Activated CD4-positive, alpha-beta T cell treated with anti-CD3 and anti-CD28 coated beads for 36 hours (primary cell): ENCODE results near the gene ZNF616. TPM values are rescaled to one million over a fixed set of nuclear protein-coding genes. Genes with fewer than 3 reads are reported as not detected.

Experiments used
- ATAC-seq: fragments of 200-7000 bp; cut with Tn5 transposase; one replicate; pipeline ENCODE4 v1.10.0; 2021; ENCODE audit warnings: mild to moderate bottlenecking, moderate library complexity
- CTCF ChIA-PET: fragments of 350-600 bp; sonication (Branson Sonifier 250); formaldehyde crosslinking; loops from one replicate; lab custom pipeline; 2021; ENCODE audit warnings: antibody characterized with exemption; lab: Charles Lee
- POLR2A ChIA-PET: fragments of 350-600 bp; sonication (Branson Sonifier 250); formaldehyde crosslinking; loops from one replicate; lab custom pipeline; 2021; ENCODE audit warnings: antibody characterized with exemption, inconsistent platforms; lab: Charles Lee
- DNase-seq: peaks from one replicate; pipeline ENCODE4 v3.0.0-alpha.2; 2020
- H3K27ac Mint-ChIP-seq: one replicate; pipeline ENCODE4 v1.8.0; 2021; ENCODE audit warnings: mixed read lengths
- H3K27me3 Mint-ChIP-seq: one replicate; pipeline ENCODE4 v1.8.0; 2021; ENCODE audit warnings: mixed read lengths
- H3K36me3 Mint-ChIP-seq: one replicate; pipeline ENCODE4 v1.8.0; 2021; ENCODE audit warnings: low read depth, mixed read lengths
- H3K4me1 Mint-ChIP-seq: one replicate; pipeline ENCODE4 v1.8.0; 2021; ENCODE audit warnings: mixed read lengths
- H3K4me3 Mint-ChIP-seq: one replicate; pipeline ENCODE4 v1.8.0; 2021; ENCODE audit warnings: mild to moderate bottlenecking, moderate library complexity, mixed read lengths
- H3K9me3 Mint-ChIP-seq: one replicate; pipeline ENCODE4 v1.8.0; 2021; ENCODE audit warnings: low read depth, mixed read lengths
- intact Hi-C, 2 experiments: fragments of 100-400 bp; cut with DNase I in 1 of 2; cut with micrococcal nuclease in 1 of 2; formaldehyde crosslinking; loops; one replicate each; pipeline versions ENCODE4 v1.14.2 to v1.15.1; 2022 to 2024; cut with DNase I, micrococcal nuclease
- total RNA-seq, 2 experiments: library from RNA; stranded (reverse); gene quantifications; one replicate each; pipeline ENCODE4 v1.2.3, GENCODE V29; 2021

Gene ZNF616
- total RNA-seq, 2 experiments from 2014 or later: 13.9 to 15.7 TPM

GRCh38 chr19:52148256-52148655 lies 8.5 kb upstream of the ZNF616 start:
- POLR2A ChIA-PET: no interaction called here
- Mint-ChIP-seq H3K27ac (no peak overlapping the region), H3K4me3 (no peak overlapping the region), H3K9me3 (peaks cover 37% of the 10 kb centered on the region), H3K36me3 (peaks cover 35% of the 10 kb centered on the region), H3K27me3 (no peaks in the 10 kb centered on the region), H3K4me1 (no peaks in the 10 kb centered on the region)
- CTCF ChIA-PET: no interaction called here
- no peak for ATAC-seq
- intact Hi-C loops: no loop called here
- no peak for DNase-seq

GRCh38 chr19:52142001-52142595 lies 2.4 kb upstream of the ZNF616 start:
- DNase-seq (no peak), ATAC-seq (no peak)
- intact Hi-C loops: no loop called here
- POLR2A ChIA-PET: interaction anchor here (1.2 kb wide), 1 partner anchor 47 kb away, joined by 3 read pairs; no protein-coding TSS in a partner anchor
- Mint-ChIP-seq H3K4me1 (peaks cover 24% of the 10 kb centered on the region), H3K9me3 (peaks cover 21% of the 10 kb centered on the region), H3K36me3 (peaks cover 17% of the 10 kb centered on the region), H3K4me3 (no peak overlapping the region), H3K27me3 (no peaks in the 10 kb centered on the region), H3K27ac (no peak overlapping the region)
- CTCF ChIA-PET: interaction anchor here (0.6 to 1.9 kb wide), 2 partner anchors 10 to 95 kb away, joined by 3 to 9 read pairs; no protein-coding TSS in a partner anchor

DNA sequence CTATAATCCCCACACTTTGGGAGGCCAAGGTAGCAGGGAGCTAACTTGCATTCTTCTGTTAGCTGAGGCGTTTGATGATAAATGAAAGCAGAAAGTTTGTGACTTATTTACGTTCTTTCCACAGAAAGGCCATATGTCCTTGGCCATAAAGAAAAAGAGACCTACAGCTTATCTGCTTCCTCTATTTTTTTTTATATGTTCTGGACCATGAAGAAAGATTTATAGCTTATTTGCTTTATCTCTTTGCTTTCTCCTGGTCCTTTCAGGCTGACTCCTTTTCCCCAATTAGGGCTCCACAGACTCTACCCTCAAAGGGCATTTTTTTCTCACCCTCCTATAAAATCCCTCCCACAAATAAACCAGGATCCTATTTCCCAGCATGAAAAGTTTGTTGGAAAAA lies 1.5 kb upstream of the ZNF616 start:
- ChIA-PET POLR2A (no interaction called here), CTCF (interaction anchor here (1.9 kb wide), 1 partner anchor 96 kb away, joined by 9 read pairs; no protein-coding TSS in a partner anchor)
- Mint-ChIP-seq H3K27ac (no peak overlapping the region), H3K4me1 (peaks cover 27% of the 10 kb centered on the region), H3K27me3 (no peaks in the 10 kb centered on the region), H3K4me3 (no peak overlapping the region), H3K36me3 (peaks cover 19% of the 10 kb centered on the region), H3K9me3 (peaks cover 17% of the 10 kb centered on the region)
- no peak for ATAC-seq
- intact Hi-C loops: no loop called here
- no peak for DNase-seq

GRCh38 chr19:52140032-52140710 lies 433 bp upstream of the ZNF616 start:
- DNase-seq: peak; percentile 99
- Mint-ChIP-seq H3K27me3 (no peaks in the 10 kb centered on the region), H3K4me3 (peak overlapping the region; percentile 96), H3K27ac (peak overlapping the region; percentile 58), H3K4me1 (peaks cover 27% of the 10 kb centered on the region), H3K36me3 (peaks cover 26% of the 10 kb centered on the region), H3K9me3 (peaks cover 16% of the 10 kb centered on the region)
- peak; percentile 97 for ATAC-seq
- POLR2A ChIA-PET: interaction anchor here (1.2 kb wide), 1 partner anchor 25 kb away, joined by 3 read pairs; no protein-coding TSS in a partner anchor
- CTCF ChIA-PET: interaction anchor here (0.6 to 1.9 kb wide), 5 partner anchors 11 to 130 kb away, joined by 3 to 9 read pairs (median 3); no protein-coding TSS in a partner anchor
- intact Hi-C loops: loop anchor here (1.0 kb wide), 7 partner anchors 31 to 1225 kb away; partner anchors contain the start of genes ZNF836 (in 2 of the 2), ZNF525 (in 1 of the 2), ZNF808 (in 1 of the 2) and ZNF83 (in 1 of the 2)

GRCh38 chr19:52138983-52139251 lies 821 bp downstream of the ZNF616 start:
- no peak for ATAC-seq
- peaks cover 35% of the 10 kb centered on the region for H3K36me3 Mint-ChIP-seq
- DNase-seq: no peak
- peaks cover 18% of the 10 kb centered on the region for H3K9me3 Mint-ChIP-seq
- H3K4me1 Mint-ChIP-seq: peaks cover 27% of the 10 kb centered on the region
- peak overlapping the region; percentile 97 for H3K27ac Mint-ChIP-seq
- intact Hi-C loops: loop anchor here (1.0 to 2.0 kb wide), 7 partner anchors 51 to 396 kb away; partner anchors contain the start of genes PPP2R1A (in 2 of the 2), ZNF610 (in 1 of the 2), ZNF615 (in 1 of the 2) and ZNF766 (in 1 of the 2)
- H3K4me3 Mint-ChIP-seq: peak overlapping the region; percentile 96
- CTCF ChIA-PET: interaction anchor here (0.7 kb wide), 1 partner anchor 39 kb away, joined by 3 read pairs; no protein-coding TSS in a partner anchor
- H3K27me3 Mint-ChIP-seq: no peaks in the 10 kb centered on the region
- POLR2A ChIA-PET: no interaction called here

- H3K9me3 Mint-ChIP-seq: peaks cover 20% of the 10 kb centered on the region
- ChIA-PET CTCF (interaction anchor here (0.7 to 1.4 kb wide), 2 partner anchors 39 to 51 kb away, joined by 3 to 5 read pairs; partner anchors contain the start of gene PPP2R1A), POLR2A (no interaction called here)
- H3K27ac Mint-ChIP-seq: peak overlapping the region; percentile 97
- H3K4me1 Mint-ChIP-seq: peaks cover 27% of the 10 kb centered on the region
- DNase-seq (peak; percentile 56), ATAC-seq (peak; percentile 19)
- no peaks in the 10 kb centered on the region for H3K27me3 Mint-ChIP-seq
- intact Hi-C loops: loop anchor here (2.0 kb wide), 2 partner anchors 52 to 396 kb away; partner anchors contain the start of gene PPP2R1A (in 1 of the 2)
- peak overlapping the region; percentile 96 for H3K4me3 Mint-ChIP-seq
- H3K36me3 Mint-ChIP-seq: peaks cover 38% of the 10 kb centered on the region
Measured at GRCh38 chr19:52138278-52138982, 1.3 kb downstream of the ZNF616 start.

DNA sequence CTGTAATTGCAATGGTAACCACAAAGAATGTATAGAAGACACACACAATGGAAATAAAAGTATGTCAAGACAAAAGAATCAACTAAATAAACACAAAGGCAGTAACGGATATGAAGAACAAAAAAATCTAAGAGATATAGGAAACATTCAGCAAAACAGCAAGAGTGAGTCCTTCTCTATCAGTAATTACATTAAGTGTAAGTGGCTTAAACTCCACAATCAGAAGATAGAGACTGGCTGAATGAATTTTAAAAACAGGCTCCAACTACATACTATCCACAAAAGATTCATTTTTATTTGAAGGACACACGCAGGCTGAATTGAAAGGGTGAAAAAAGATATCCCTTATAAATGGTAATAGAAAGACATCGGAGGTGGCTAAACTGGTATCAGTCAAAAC lies 19.5 kb downstream of the ZNF616 start:
- H3K9me3 Mint-ChIP-seq: peaks cover 66% of the 10 kb centered on the region
- intact Hi-C loops: no loop called here
- H3K36me3 Mint-ChIP-seq: peaks cover 94% of the 10 kb centered on the region
- ChIA-PET POLR2A (no interaction called here), CTCF (no interaction called here)
- DNase-seq: no peak
- H3K27me3 Mint-ChIP-seq: no peaks in the 10 kb centered on the region
- ATAC-seq: no peak
- no peak overlapping the region for H3K27ac Mint-ChIP-seq
- no peak overlapping the region for H3K4me3 Mint-ChIP-seq
- H3K4me1 Mint-ChIP-seq: no peaks in the 10 kb centered on the region

DNA sequence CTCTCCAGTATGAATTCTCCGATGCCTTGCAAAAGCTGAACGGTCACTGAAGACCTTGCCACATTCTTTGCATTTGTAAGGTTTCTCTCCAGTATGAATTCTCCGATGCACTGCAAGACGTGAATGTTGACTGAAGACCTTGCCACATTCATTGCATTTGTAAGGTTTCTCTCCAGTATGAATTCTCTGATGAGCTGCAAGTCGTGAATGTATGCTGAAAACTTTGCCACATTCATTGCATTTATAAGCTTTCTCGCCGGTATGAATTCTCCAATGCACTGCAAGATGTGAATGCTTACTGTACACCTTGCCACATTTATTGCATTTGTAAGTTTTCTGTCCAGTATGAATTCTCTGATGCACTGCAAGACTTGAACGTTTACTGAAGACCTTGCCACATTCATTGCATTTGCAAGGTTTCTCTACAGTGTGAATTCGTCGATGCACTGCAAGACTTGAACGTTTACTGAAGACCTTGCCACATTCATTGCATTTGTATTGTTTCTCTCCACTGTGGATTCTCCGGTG lies 24.1 kb downstream of the ZNF616 start:
- Mint-ChIP-seq H3K36me3 (peaks cover 75% of the 10 kb centered on the region), H3K27ac (no peak overlapping the region), H3K4me1 (no peaks in the 10 kb centered on the region), H3K4me3 (no peak overlapping the region), H3K27me3 (no peaks in the 10 kb centered on the region), H3K9me3 (peaks cover 80% of the 10 kb centered on the region)
- intact Hi-C loops: no loop called here
- no peak for ATAC-seq
- DNase-seq: no peak
- POLR2A ChIA-PET: no interaction called here
- CTCF ChIA-PET: no interaction called here

- Mint-ChIP-seq H3K27me3 (no peaks in the 10 kb centered on the region), H3K9me3 (peaks cover 77% of the 10 kb centered on the region), H3K36me3 (peaks cover 73% of the 10 kb centered on the region), H3K4me1 (no peaks in the 10 kb centered on the region), H3K4me3 (no peak overlapping the region), H3K27ac (no peak overlapping the region)
- ATAC-seq (no peak), DNase-seq (no peak)
- intact Hi-C loops: no loop called here
- POLR2A ChIA-PET: no interaction called here
- CTCF ChIA-PET: no interaction called here
Measured at GRCh38 chr19:52114691-52115090, 25.0 kb downstream of the ZNF616 start.

- Mint-ChIP-seq H3K27ac (no peak overlapping the region), H3K9me3 (peaks cover 72% of the 10 kb centered on the region), H3K4me1 (no peaks in the 10 kb centered on the region), H3K27me3 (no peaks in the 10 kb centered on the region), H3K36me3 (peaks cover 59% of the 10 kb centered on the region), H3K4me3 (no peak overlapping the region)
- intact Hi-C loops: no loop called here
- ChIA-PET POLR2A (no interaction called here), CTCF (no interaction called here)
- no peak for ATAC-seq
- no peak for DNase-seq
Measured at GRCh38 chr19:52112624-52113023, 27.1 kb downstream of the ZNF616 start.

DNA sequence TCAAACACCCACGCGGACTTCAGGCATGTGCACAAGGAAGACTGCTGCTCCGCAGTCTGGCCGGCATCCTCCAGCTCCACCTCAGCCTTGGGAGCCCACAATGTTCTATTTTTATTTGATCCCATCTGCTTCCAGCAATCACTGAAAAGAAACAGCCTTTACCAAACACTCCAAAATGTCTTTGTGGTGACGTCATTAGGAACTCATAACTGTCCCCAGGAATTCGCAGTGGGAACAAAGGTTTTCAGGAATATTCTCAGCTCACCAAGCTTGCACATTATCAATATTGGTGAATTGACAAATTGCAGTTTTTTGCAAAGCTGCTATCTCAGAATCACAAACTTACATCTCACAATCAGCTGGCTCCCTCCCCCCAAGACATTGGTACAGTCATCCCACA lies 29.0 kb downstream of the ZNF616 start:
- Mint-ChIP-seq H3K4me3 (no peak overlapping the region), H3K9me3 (peaks cover 70% of the 10 kb centered on the region), H3K27me3 (no peaks in the 10 kb centered on the region), H3K4me1 (no peaks in the 10 kb centered on the region), H3K27ac (no peak overlapping the region), H3K36me3 (peaks cover 54% of the 10 kb centered on the region)
- intact Hi-C loops: no loop called here
- ChIA-PET CTCF (no interaction called here), POLR2A (no interaction called here)
- ATAC-seq: no peak
- no peak for DNase-seq
